BE2C (cell line): ENCODE data around the gene FAM9A. TPM values are rescaled to one million over a fixed set of nuclear protein-coding genes. Genes with fewer than 3 reads are reported as not detected.

Experiments
- DNase-seq: peaks from one replicate; pipeline ENCODE4 v3.0.0-alpha.2; 2020
- H3K27me3 ChIP-seq: fragments of 250-450 bp; sonication (Bioruptor Pico); 2 replicates; pipeline ENCODE4 v1.5.1; 2020; ENCODE audit warnings: mild to moderate bottlenecking
- H3K36me3 ChIP-seq: fragments of 250-450 bp; sonication (Bioruptor Pico); 2 replicates; pipeline ENCODE4 v1.5.1; 2020; ENCODE audit warnings: mild to moderate bottlenecking
- H3K4me1 ChIP-seq: fragments of 250-450 bp; sonication (Bioruptor Pico); 2 replicates; pipeline ENCODE4 v1.5.1; 2020
- H3K4me3 ChIP-seq: 2 replicates; pipeline ENCODE4 v1.5.1; 2011; ENCODE audit warnings: low read depth, low read length
- H3K9me3 ChIP-seq: fragments of 250-450 bp; sonication (Bioruptor Pico); 2 replicates; pipeline ENCODE4 v1.5.1; 2020
- CTCF ChIP-seq: IDR thresholded peaks from 2 replicates; pipeline ENCODE4 v1.5.1; 2012; ENCODE audit warnings: mild to moderate bottlenecking, low read depth, low read length
- polyA plus RNA-seq: library from polyadenylated mRNA; unstranded; fragments of >200 nt; gene quantifications from one replicate; pipeline ENCODE4 v1.2.1, GENCODE V29; 2012; ENCODE audit warnings: low read depth, missing spikeins; ENCODE audit not compliant: insufficient read length, insufficient read depth

The FAM9A gene
- polyA plus RNA-seq = not detected

GRCh38 chrX:8801041-8801599 lies at the start of gene FAM9A:
Gene FAM9A (minus strand): TSS chrX:8801383. CDS start chrX:8800171, 1,212 bp downstream.
- Histone ChIP-seq H3K9me3 (no peaks in the 10 kb centered on the region), H3K36me3 (no peaks in the 10 kb centered on the region), H3K4me1 (no peaks in the 10 kb centered on the region), H3K27me3 (no peaks in the 10 kb centered on the region), H3K4me3 (no peak within 1 kb of the TSS)
- DNase-seq = no peak
- TF ChIP-seq CTCF = no peak

GRCh38 chrX:8850478-8850877 lies 49.3 kb upstream of the FAM9A start:
- Histone ChIP-seq H3K36me3 (no peaks in the 10 kb centered on the region), H3K4me1 (no peaks in the 10 kb centered on the region), H3K9me3 (no peaks in the 10 kb centered on the region), H3K27me3 (no peaks in the 10 kb centered on the region), H3K4me3 (no peak overlapping the region)
- no peak for DNase-seq
- TF ChIP-seq CTCF = no peak

- no peaks in the 10 kb centered on the region for H3K36me3 ChIP-seq
- peak; percentile 9; the same call in 1 of the 2 replicates for TF ChIP-seq CTCF
- H3K9me3 ChIP-seq = no peaks in the 10 kb centered on the region
- H3K4me1 ChIP-seq = no peaks in the 10 kb centered on the region
- no peaks in the 10 kb centered on the region for H3K27me3 ChIP-seq
- DNase-seq = no peak
- no peak overlapping the region for H3K4me3 ChIP-seq
Measured at GRCh38 chrX:8849945-8850344, 48.8 kb upstream of the FAM9A start.

GRCh38 chrX:8849458-8849857 lies 48.3 kb upstream of the FAM9A start:
- Histone ChIP-seq H3K36me3 (no peaks in the 10 kb centered on the region), H3K9me3 (no peaks in the 10 kb centered on the region), H3K27me3 (no peaks in the 10 kb centered on the region), H3K4me1 (no peaks in the 10 kb centered on the region), H3K4me3 (no peak overlapping the region)
- no peak for DNase-seq
- TF ChIP-seq CTCF = no peak

- H3K27me3 ChIP-seq = no peaks in the 10 kb centered on the region
- no peaks in the 10 kb centered on the region for H3K9me3 ChIP-seq
- H3K36me3 ChIP-seq = no peaks in the 10 kb centered on the region
- no peaks in the 10 kb centered on the region for H3K4me1 ChIP-seq
- H3K4me3 ChIP-seq = no peak overlapping the region
- no peak for DNase-seq
- no peak for TF ChIP-seq CTCF
Measured at GRCh38 chrX:8848911-8849310, 47.7 kb upstream of the FAM9A start.

GRCh38 chrX:8848441-8848840 lies 47.3 kb upstream of the FAM9A start:
- no peak for DNase-seq
- no peak overlapping the region for H3K4me3 ChIP-seq
- no peaks in the 10 kb centered on the region for H3K9me3 ChIP-seq
- no peaks in the 10 kb centered on the region for H3K27me3 ChIP-seq
- no peaks in the 10 kb centered on the region for H3K36me3 ChIP-seq
- no peaks in the 10 kb centered on the region for H3K4me1 ChIP-seq
- TF ChIP-seq CTCF = no peak
